Peyer's patch (tissue), 4 donors: ENCODE results near the gene ABCA10. TPM values are rescaled to one million over a fixed set of nuclear protein-coding genes. Genes with fewer than 3 reads are reported as not detected.

Source experiments
- DNase-seq, 3 donors: peaks; one replicate each; pipeline ENCODE4 v3.0.0-alpha.2; 2017 to 2019
- H3K27ac ChIP-seq, 4 donors: fragments of 200-600 bp; sonication (generic); one replicate each; pipeline ENCODE4 v1.5.1; 2016 to 2019
- H3K27me3 ChIP-seq, 2 donors: fragments of 200-600 bp; sonication (generic); one replicate each; pipeline ENCODE4 v1.5.1; 2019
- H3K36me3 ChIP-seq, 3 donors: fragments of 200-600 bp; sonication (generic); one replicate each; pipeline ENCODE4 v1.5.1; 2016 to 2019
- H3K4me1 ChIP-seq, 4 donors: fragments of 200-600 bp; sonication (generic); one replicate each; pipeline ENCODE4 v1.5.1; 2016 to 2019
- H3K4me3 ChIP-seq, 4 donors: fragments of 200-600 bp; sonication (generic); 1 replicate in 3 of 4; 2 replicates in 1 of 4; pipeline ENCODE4 v1.5.1; 2016 to 2019; ENCODE audit warnings: mild to moderate bottlenecking in 1 of 4
- H3K9me3 ChIP-seq, 4 donors: fragments of 200-600 bp; sonication (generic); one replicate each; pipeline ENCODE4 v1.5.1; 2016 to 2019; ENCODE audit warnings: mild to moderate bottlenecking in 1 of 4
- CTCF ChIP-seq, 6 experiments: fragments of 450-650 bp in 4 of 6; fragments of 200-600 bp in 2 of 6; sonication (generic) in 1 of 6; IDR thresholded peaks; one replicate each; pipeline ENCODE4 v1.5.1; 2017 to 2019; ENCODE audit warnings: antibody characterized with exemption in 6 of 6, mild to moderate bottlenecking in 3 of 6, moderate library complexity in 1 of 6
- POLR2A ChIP-seq, 2 donors: fragments of 450-650 bp; IDR thresholded peaks; one replicate each; pipeline ENCODE4 v1.5.1; 2017; ENCODE audit warnings: antibody characterized with exemption in 2 of 2, mild to moderate bottlenecking in 2 of 2, moderate library complexity in 2 of 2
- total RNA-seq, 4 donors: library from RNA; depleted of rRNA; stranded (reverse); fragments of >200 nt; gene quantifications; one replicate each; pipeline ENCODE4 v1.1.0, GENCODE V29; 2016

Gene ABCA10
- total RNA-seq, 4 donors from 2014 or later: 16.6 to 19.4 (median 17.6) TPM

DNA sequence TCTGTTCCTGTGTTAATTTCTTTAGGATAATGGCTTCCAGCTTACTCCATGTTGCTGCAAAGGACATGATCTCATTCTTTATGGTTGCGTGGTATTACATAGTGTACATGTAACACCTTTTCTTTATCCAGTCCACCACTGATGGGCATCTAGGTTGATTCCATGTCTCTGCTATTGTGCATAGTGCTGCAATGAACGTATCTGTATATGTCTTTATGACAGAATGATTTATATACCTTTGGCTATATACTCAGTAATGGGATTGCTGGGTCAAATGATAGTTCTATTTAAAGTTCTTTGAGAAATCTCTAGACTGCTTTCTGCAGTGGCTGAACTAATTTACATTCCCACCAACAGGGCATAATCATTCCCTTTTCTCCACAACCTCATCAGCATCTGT lies 39.8 kb downstream of the ABCA10 start:
- no peak for DNase-seq
- no peak overlapping the region for H3K4me3 ChIP-seq

GRCh38 chr17:69188064-69188463 lies 40.6 kb downstream of the ABCA10 start:
- Histone ChIP-seq H3K9me3 (no peaks in the 10 kb centered on the region), H3K4me1 (no peaks in the 10 kb centered on the region), H3K36me3 (peaks cover 0 to 7% (median 0%) of the 10 kb centered on the region in 3 donors), H3K4me3 (no peak overlapping the region), H3K27ac (no peak overlapping the region), H3K27me3 (no peaks in the 10 kb centered on the region)
- no peak for DNase-seq
- no peak for TF ChIP-seq CTCF (IDR thresholded peaks at IDR 0.05)
- no peak for TF ChIP-seq POLR2A (IDR thresholded peaks at IDR 0.05)

More for the DNA sequence above, 39.8 kb downstream of the ABCA10 start:
- peaks cover 0 to 7% (median 0%) of the 10 kb centered on the region in 3 donors for H3K36me3 ChIP-seq
- no peak overlapping the region for H3K27ac ChIP-seq
- no peaks in the 10 kb centered on the region for H3K4me1 ChIP-seq
- no peaks in the 10 kb centered on the region for H3K9me3 ChIP-seq
- no peaks in the 10 kb centered on the region for H3K27me3 ChIP-seq
- TF ChIP-seq CTCF (IDR thresholded peaks at IDR 0.05) (no peak), POLR2A (IDR thresholded peaks at IDR 0.05) (no peak)

- H3K4me1 ChIP-seq: no peaks in the 10 kb centered on the region
- TF ChIP-seq POLR2A (IDR thresholded peaks at IDR 0.05) (no peak), CTCF (IDR thresholded peaks at IDR 0.05) (no peak)
- no peak overlapping the region for H3K4me3 ChIP-seq
- no peaks in the 10 kb centered on the region for H3K9me3 ChIP-seq
- no peak overlapping the region for H3K27ac ChIP-seq
- H3K36me3 ChIP-seq: no peaks in the 10 kb centered on the region
- no peaks in the 10 kb centered on the region for H3K27me3 ChIP-seq
- DNase-seq: no peak
Measured at GRCh38 chr17:69187294-69187693, 41.3 kb downstream of the ABCA10 start.

- H3K9me3 ChIP-seq: no peaks in the 10 kb centered on the region
- no peaks in the 10 kb centered on the region for H3K27me3 ChIP-seq
- TF ChIP-seq CTCF (IDR thresholded peaks at IDR 0.05) (no peak), POLR2A (IDR thresholded peaks at IDR 0.05) (no peak)
- no peaks in the 10 kb centered on the region for H3K36me3 ChIP-seq
- H3K4me3 ChIP-seq: no peak overlapping the region
- no peak overlapping the region for H3K27ac ChIP-seq
- no peaks in the 10 kb centered on the region for H3K4me1 ChIP-seq
- no peak for DNase-seq
Measured at GRCh38 chr17:69179227-69179952, 49.2 kb downstream of the ABCA10 start.

DNA sequence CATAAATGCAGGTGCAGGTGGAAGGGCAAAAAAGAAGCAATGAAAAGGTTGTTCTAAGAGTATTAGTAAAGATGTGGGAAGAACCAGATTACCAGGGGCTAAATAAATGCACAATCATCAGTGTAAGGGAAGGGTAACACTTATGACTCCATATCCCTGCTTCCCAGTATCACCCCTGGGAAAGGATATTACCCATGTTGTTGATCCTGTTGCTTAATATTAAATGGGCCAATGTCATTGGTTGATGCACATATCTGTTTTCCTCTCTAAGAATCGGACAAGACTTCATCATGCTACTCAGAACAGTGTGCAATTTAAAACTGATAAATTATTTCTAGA lies 52.2 kb downstream of the ABCA10 start:
- TF ChIP-seq POLR2A (IDR thresholded peaks at IDR 0.05): no peak
- TF ChIP-seq CTCF (IDR thresholded peaks at IDR 0.05): no peak
- no peak for DNase-seq
- H3K4me3 ChIP-seq: no peak overlapping the region
- no peaks in the 10 kb centered on the region for H3K27me3 ChIP-seq
- H3K36me3 ChIP-seq: peaks cover 0 to 3% (median 0%) of the 10 kb centered on the region in 3 donors
- H3K9me3 ChIP-seq: no peaks in the 10 kb centered on the region
- no peaks in the 10 kb centered on the region for H3K4me1 ChIP-seq
- H3K27ac ChIP-seq: no peak overlapping the region
